GM18951 (cell line): Measurements from ENCODE around the gene DRAP1.
A peak's percentile ranks its signal among the peaks of the same experiment; 100 is the strongest.

Source experiments
- POLR2A ChIP-seq: IDR thresholded peaks from 4 replicates; pipeline ENCODE4 v1.6.1; 2011; ENCODE audit warnings: mild to moderate bottlenecking; ENCODE audit not compliant: insufficient read length, insufficient read depth; ENCODE audit errors: extremely low read depth
- in situ Hi-C: fragments of 300-500 bp; cut with MboI; formaldehyde crosslinking; loops from one replicate; pipeline ENCODE4 v1.12.0; 2022; ENCODE audit warnings: low sequenced_read_pairs, mixed read lengths, inconsistent platforms; ENCODE audit not compliant: unreplicated experiment

Gene DRAP1

DNA sequence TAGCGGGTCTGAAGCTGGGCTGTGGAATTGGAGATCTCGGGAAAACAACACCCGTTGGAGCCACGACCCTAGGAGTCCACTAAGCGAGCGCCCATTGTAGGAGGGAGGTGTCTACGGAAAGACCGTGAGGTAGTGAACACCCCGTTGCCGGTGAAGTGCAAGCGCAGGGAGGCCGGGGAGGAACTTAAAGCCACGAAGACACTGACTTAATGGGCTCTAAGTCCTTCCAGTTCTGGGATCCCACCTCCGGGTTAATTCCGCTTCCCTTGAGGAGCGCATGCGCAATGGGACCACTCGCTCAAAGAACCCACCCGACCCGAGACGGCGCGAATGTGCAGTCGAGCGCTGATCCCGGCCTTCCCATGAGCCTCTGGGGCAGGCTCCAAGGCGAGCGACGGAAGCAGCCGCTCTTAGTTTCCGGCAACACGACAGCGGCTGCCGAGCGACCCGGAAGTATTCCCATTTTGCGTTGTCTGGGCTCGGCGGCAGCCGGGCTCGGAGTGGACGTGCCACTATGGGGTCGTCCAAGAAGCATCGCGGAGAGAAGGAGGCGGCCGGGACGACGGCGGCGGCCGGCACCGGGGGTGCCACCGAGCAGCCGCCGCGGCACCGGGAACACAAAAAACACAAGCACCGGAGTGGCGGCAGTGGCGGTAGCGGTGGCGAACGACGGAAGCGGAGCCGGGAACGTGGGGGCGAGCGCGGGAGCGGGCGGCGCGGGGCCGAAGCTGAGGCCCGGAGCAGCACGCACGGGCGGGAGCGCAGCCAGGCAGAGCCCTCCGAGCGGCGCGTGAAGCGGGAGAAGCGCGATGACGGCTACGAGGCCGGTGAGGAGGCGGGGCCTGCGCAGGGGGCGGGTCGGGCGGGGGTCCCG lies 42.3 kb downstream of the DRAP1 start, which contains the start of gene SART1:
Gene SART1 (plus strand): TSS at position 468 of the 874 bp plus-strand sequence. CDS start 47 bp downstream, at position 515.
- in situ Hi-C loops: no loop called here
- TF ChIP-seq POLR2A: peak; percentile 92

DNA sequence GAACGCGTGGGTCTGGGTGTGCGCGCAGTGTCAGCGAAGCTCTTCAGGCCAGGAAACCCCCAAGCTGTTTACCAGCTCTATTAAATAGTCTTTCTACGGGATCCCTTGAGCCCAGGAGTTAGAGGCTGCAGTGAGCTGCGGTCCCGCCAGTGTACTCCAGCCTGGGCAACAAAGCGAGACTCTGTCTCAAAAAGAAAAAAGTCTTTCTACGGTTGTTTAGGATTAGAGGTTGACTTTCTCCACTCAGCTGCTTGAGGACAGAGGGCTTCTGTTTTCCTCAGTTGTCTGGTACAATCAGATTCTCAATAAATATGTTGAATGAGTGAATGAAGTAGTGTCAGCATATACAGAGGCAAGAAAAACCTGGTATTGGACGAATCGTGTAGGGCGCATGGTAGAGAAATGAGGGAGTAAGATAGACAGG lies 42.9 kb downstream of the DRAP1 start:
- no peak for TF ChIP-seq POLR2A

DNA sequence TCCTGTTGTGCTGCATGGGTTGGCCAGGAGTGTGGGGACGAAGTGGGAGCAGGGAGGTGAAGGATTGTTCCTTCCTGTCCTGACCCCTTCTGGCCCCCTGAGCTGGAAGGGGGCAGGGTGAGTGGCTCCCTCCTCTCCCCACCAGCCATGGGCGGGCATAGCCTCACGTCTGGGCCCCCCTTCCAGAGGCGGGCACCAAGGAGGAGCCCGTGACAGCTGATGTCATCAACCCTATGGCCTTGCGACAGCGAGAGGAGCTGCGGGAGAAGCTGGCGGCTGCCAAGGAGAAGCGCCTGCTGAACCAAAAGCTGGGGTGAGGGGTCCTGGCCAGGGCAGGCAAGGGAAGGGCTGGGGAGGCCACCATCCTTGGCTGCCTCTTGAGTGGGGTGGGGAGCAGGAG lies 45.7 kb downstream of the DRAP1 start:
- in situ Hi-C loops: no loop called here
- no peak for TF ChIP-seq POLR2A

More for the DNA sequence above, 42.9 kb downstream of the DRAP1 start:
- in situ Hi-C loops: no loop called here

DNA sequence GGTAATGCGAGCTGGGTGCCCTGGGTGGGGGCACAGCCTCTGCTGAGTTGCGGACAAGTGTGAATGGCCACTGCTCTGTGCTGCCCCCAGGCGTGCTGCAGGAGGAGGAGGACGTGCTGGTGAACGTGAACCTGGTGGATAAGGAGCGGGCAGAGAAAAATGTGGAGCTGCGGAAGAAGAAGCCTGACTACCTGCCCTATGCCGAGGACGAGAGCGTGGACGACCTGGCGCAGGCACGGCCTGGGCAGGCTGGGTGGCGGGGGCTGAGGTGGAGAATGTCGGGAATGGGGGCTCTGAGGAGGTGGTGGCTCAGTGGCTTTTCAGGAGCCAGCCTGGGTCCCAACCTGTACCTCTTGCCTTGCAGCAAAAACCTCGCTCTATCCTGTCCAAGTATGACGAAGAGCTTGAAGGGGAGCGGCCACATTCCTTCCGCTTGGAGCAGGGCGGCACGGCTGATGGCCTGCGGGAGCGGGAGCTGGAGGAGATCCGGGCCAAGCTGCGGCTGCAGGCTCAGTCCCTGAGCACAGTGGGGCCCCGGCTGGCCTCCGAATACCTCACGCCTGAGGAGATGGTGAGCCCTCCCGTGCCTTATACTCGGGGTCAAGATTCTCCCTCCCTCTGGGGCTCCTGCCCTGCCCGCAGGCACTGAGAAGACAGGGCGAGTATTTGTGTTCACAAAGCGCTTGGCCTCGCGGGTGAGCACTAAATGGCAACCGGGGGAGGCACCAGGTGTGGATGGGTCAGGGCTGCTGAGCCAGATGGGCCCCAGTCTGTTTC lies 46.9 kb downstream of the DRAP1 start:
- TF ChIP-seq POLR2A: no peak
- in situ Hi-C loops: no loop called here

DNA sequence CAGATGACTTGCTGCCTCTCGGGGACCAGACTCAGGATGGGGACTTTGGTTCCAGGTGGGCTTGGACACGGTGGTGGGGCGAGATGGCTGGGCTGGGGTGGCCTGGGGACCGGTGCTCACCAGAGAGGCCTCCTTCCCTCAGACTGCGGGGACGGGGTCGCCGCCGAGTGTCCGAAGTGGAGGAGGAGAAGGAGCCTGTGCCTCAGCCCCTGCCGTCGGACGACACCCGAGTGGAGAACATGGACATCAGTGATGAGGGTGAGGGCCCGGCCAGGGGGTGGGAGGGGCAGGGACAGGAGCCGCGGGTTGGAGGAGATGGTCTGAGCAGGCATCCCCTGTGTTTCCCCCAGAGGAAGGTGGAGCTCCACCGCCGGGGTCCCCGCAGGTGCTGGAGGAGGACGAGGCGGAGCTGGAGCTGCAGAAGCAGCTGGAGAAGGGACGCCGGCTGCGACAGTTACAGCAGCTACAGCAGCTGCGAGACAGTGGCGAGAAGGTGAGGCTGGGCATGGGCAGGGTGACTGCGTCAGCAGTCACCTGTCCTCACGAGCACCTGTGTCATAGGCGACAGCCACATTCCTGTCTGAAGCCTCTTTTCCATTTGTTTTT lies 48.2 kb downstream of the DRAP1 start:
- TF ChIP-seq POLR2A: no peak
- in situ Hi-C loops: no loop called here

DNA sequence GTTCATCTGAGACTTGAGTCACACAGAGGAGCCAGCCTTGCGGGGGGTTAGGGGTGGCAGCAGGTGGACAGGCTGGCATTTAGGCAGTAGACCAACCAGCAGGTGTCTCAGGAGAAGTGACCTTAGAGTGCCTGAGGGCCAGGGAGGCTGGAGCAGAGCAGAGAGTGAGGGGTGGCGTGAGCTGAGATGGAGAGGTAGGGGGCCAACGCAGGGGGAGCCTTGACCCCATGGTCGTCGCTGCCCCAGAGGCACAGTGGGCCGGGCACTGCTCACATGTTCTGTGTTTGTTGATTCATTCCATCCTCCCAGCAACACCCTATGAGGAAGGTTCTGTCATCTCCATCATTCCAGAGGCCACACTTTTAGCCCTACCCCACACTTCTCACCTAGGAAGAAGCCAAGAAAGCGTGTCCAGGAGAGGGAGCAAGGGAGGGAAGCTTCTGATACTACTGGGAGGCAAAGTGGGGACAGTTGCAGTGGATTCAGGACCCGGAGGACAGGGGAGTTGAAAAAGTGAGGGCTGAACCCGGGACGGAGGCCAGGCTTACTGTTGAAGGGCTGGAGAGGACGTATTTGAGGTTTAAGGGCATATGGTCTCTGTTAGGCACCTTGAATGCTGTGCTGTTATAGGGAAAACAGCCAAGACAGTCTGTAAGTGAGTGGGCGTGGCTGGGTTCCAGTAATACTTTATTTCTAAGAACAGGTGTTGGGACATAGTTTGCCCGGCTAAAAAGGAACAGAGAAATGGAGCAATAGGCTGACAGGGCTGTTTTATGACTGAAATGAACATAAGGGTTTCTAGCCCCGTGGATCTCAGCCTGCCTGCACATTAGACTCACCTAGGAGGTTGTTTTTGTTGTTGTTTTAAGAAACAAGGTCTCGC lies 49.6 kb downstream of the DRAP1 start:
- no peak for TF ChIP-seq POLR2A
- in situ Hi-C loops: no loop called here
